ENCODE measurements around the gene TNFRSF25.
"Not testable (repeated sequence)": the region's sequence is repeated elsewhere in the genome, so short reads cannot be mapped to it uniquely, and the experiment has no call there.

Gene TNFRSF25

DNA sequence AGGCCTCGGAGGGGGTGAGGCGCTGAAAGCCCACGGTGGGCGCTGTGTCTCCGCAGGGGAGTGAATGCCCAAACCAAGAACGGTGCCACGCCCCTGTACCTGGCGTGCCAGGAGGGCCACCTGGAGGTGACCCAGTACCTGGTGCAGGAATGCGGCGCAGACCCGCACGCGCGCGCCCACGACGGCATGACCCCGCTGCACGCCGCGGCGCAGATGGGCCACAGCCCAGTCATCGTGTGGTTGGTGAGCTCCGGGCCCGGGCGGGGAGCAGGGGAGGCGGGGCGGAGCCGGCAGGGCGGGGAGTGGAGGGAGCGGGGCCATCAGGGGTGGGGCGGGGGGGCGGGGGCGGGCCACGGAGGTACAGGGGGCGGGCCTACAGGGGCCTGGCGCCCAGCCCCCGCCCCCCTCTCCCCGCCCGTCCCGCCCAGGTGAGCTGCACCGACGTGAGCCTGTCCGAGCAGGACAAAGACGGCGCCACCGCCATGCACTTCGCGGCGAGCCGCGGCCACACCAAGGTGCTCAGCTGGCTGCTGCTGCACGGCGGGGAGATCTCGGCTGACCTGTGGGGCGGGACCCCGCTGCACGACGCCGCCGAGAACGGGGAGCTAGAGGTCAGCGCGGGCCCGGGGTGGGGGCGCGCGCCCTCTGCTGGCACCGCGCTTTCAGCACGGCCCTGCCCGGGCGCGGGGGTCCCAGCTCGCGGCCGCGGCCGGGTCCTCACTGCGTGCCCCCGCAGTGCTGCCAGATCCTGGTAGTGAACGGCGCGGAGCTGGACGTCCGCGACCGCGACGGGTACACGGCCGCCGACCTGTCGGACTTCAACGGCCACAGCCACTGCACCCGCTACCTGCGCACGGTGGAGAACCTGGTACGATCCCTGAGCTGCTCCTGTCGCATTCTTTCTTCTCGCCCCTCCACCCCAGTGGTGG lies 25.5 kb downstream of the TNFRSF25 start:
- Histone ChIP-seq H3K9ac (ENCODE audit: low read length) (no peak overlapping the region), H3K4me2 (ENCODE audit: low read length) (no peak overlapping the region)

GRCh38 chr1:6438047-6438525 lies 27.9 kb downstream of the TNFRSF25 start:
- TF ChIP-seq CTCF (IDR thresholded peaks at IDR 0.05; ENCODE audit: low read depth, low read length): peak; percentile 64
- TF ChIP-seq EZH2phosphoT487 (IDR thresholded peaks at IDR 0.05; ENCODE audit: low read depth): no peak
- Histone ChIP-seq H3K4me3 (ENCODE audit: low read length) (no peak overlapping the region), H3K4me1 (ENCODE audit: low read length) (no peaks in the 10 kb centered on the region), H3K9ac (ENCODE audit: low read length) (no peak overlapping the region), H3K27ac (ENCODE audit: low read length) (no peak overlapping the region), H3K36me3 (replicated peaks; ENCODE audit: low read depth, low read length) (no peaks in the 10 kb centered on the region), H3K79me2 (ENCODE audit: low read length) (no peaks in the 10 kb centered on the region), H3K4me2 (ENCODE audit: low read length) (no peak overlapping the region), H3K9me3 (ENCODE audit: insufficient read depth, low read length) (no peaks in the 10 kb centered on the region), H3K27me3 (ENCODE audit: low read depth, low read length) (no peaks in the 10 kb centered on the region), H2AFZ (ENCODE audit: low read depth, low read length) (no peak overlapping the region), H4K20me1 (ENCODE audit: insufficient read depth, low read length) (no peaks in the 10 kb centered on the region)

More for the DNA sequence above, 25.5 kb downstream of the TNFRSF25 start:
- Histone ChIP-seq H4K20me1 (ENCODE audit: insufficient read depth, low read length) (no peaks in the 10 kb centered on the region), H3K9me3 (ENCODE audit: insufficient read depth, low read length) (no peaks in the 10 kb centered on the region), H3K27me3 (ENCODE audit: low read depth, low read length) (no peaks in the 10 kb centered on the region), H3K79me2 (ENCODE audit: low read length) (no peaks in the 10 kb centered on the region), H2AFZ (ENCODE audit: low read depth, low read length) (no peak overlapping the region), H3K4me3 (ENCODE audit: low read length) (no peak overlapping the region), H3K27ac (ENCODE audit: low read length) (no peak overlapping the region), H3K4me1 (ENCODE audit: low read length) (no peaks in the 10 kb centered on the region), H3K36me3 (replicated peaks; ENCODE audit: low read depth, low read length) (no peaks in the 10 kb centered on the region)
- TF ChIP-seq CTCF (IDR thresholded peaks at IDR 0.05; ENCODE audit: low read depth, low read length): no peak
- TF ChIP-seq EZH2phosphoT487 (IDR thresholded peaks at IDR 0.05; ENCODE audit: low read depth): no peak

DNA sequence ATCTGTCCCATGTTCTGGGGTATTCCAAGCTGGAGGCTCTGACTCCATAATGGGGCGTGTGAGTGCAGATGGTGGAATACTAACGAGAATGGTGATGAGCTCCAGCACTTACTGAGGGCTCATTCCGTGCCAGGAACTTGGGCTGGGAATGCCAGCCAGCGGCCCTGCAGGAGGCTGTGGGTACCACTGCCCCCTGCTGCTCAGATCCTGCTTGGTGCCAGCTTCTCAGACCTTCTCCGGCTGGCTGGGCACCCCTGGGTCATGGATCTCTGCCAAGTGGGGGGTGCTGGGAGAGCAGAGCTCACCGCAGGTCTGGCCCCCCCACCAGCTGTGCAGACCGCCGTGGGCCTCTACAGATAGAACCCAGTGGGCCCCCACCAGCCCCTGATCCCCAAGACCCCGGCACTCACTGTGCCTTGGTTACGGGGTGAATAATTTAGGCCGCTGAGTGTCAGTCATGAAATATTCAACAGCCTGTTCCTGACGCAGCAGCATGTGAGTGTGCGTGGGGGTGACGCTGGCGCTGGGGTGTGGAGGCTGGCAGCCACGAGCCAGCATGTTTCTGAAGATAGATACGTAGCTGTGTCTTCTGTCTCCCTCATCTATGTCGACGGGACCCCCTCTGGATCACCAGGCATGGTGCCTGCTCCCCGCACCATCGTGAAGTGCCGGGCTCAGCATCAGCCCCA lies 28.8 kb downstream of the TNFRSF25 start:
- H3K4me1 ChIP-seq (ENCODE audit: low read length); H3K4me3 ChIP-seq (ENCODE audit: low read length); H3K27ac ChIP-seq (ENCODE audit: low read length); H2AFZ ChIP-seq (ENCODE audit: low read depth, low read length); H3K4me2 ChIP-seq (ENCODE audit: low read length); H4K20me1 ChIP-seq (ENCODE audit: insufficient read depth, low read length); H3K9me3 ChIP-seq (ENCODE audit: insufficient read depth, low read length); H3K27me3 ChIP-seq (ENCODE audit: low read depth, low read length); H3K9ac ChIP-seq (ENCODE audit: low read length); H3K79me2 ChIP-seq (ENCODE audit: low read length); H3K36me3 ChIP-seq (replicated peaks; ENCODE audit: low read depth, low read length): not testable (repeated sequence)

DNA sequence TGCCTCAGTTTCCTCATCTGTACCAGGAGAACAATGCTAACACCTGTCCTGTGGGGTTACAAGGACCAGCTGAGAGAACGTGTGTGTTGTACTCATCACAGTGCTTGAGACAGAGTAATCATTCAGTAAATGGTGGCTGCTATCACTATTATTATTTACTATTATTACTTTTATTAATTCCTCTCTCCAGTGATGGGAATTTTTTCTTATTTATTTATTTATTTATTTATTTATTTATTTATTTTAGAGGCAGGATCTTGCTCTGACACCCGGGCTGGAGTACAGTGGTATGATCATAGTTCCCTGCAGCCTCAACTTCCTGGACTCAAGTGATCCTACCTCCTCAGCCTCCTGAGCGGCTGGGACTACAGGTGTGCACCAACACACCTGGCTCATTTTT lies 29.7 kb downstream of the TNFRSF25 start:
- not testable (repeated sequence) for H3K9ac ChIP-seq (ENCODE audit: low read length); H3K27me3 ChIP-seq (ENCODE audit: low read depth, low read length); H3K9me3 ChIP-seq (ENCODE audit: insufficient read depth, low read length); H3K4me2 ChIP-seq (ENCODE audit: low read length); H3K27ac ChIP-seq (ENCODE audit: low read length); H3K36me3 ChIP-seq (replicated peaks; ENCODE audit: low read depth, low read length); H3K4me3 ChIP-seq (ENCODE audit: low read length); H4K20me1 ChIP-seq (ENCODE audit: insufficient read depth, low read length); H3K4me1 ChIP-seq (ENCODE audit: low read length); H2AFZ ChIP-seq (ENCODE audit: low read depth, low read length); H3K79me2 ChIP-seq (ENCODE audit: low read length)

- Histone ChIP-seq H3K36me3 (replicated peaks; ENCODE audit: low read depth, low read length) (no peaks in the 10 kb centered on the region), H3K9ac (ENCODE audit: low read length) (no peak overlapping the region), H4K20me1 (ENCODE audit: insufficient read depth, low read length) (no peaks in the 10 kb centered on the region), H3K9me3 (ENCODE audit: insufficient read depth, low read length) (no peaks in the 10 kb centered on the region), H3K79me2 (ENCODE audit: low read length) (no peaks in the 10 kb centered on the region), H3K4me2 (ENCODE audit: low read length) (no peak overlapping the region), H3K27me3 (ENCODE audit: low read depth, low read length) (no peaks in the 10 kb centered on the region), H3K27ac (ENCODE audit: low read length) (no peak overlapping the region), H3K4me1 (ENCODE audit: low read length) (no peaks in the 10 kb centered on the region), H2AFZ (ENCODE audit: low read depth, low read length) (no peak overlapping the region), H3K4me3 (ENCODE audit: low read length) (no peak overlapping the region)
- no peak for TF ChIP-seq CTCF (IDR thresholded peaks at IDR 0.05; ENCODE audit: low read depth, low read length)
- no peak for TF ChIP-seq EZH2phosphoT487 (IDR thresholded peaks at IDR 0.05; ENCODE audit: low read depth)
These were observed 30.4 kb downstream of the TNFRSF25 start for GRCh38 chr1:6435547-6435946.

Data from OCI-LY3 (cell line).